T-helper 2 cell (primary cell): ENCODE data around the gene MYBPC3.

Experiments
- DNase-seq, 5 experiments: peaks; one replicate each; pipeline versions ENCODE4 v3.0.0 to v3.0.0-alpha.2; 2012 to 2022

The MYBPC3 gene

GRCh38 chr11:47383071-47383470 lies 30.6 kb upstream of the MYBPC3 start:
- DNase-seq = no peak

- no peak for DNase-seq
Measured at GRCh38 chr11:47380078-47380477, 27.6 kb upstream of the MYBPC3 start.

- no peak for DNase-seq
Measured at GRCh38 chr11:47379317-47379716, 26.8 kb upstream of the MYBPC3 start.

GRCh38 chr11:47378836-47379170 lies 26.3 kb upstream of the MYBPC3 start:
- no peak for DNase-seq

GRCh38 chr11:47378010-47378835 lies 25.7 kb upstream of the MYBPC3 start, which contains the start of gene SPI1:
SPI1 (minus strand) TSS chr11:47378547; CDS start chr11:47378353, 194 bp downstream.
- no peak for DNase-seq

- DNase-seq = no peak
Measured at GRCh38 chr11:47377571-47378009, 25.1 kb upstream of the MYBPC3 start.

GRCh38 chr11:47376525-47377371 lies 24.2 kb upstream of the MYBPC3 start:
- DNase-seq = no peak

GRCh38 chr11:47376107-47376524 lies 23.6 kb upstream of the MYBPC3 start:
- no peak for DNase-seq

GRCh38 chr11:47375546-47376085 lies 23.1 kb upstream of the MYBPC3 start:
- DNase-seq = no peak

GRCh38 chr11:47375020-47375419 lies 22.5 kb upstream of the MYBPC3 start:
- no peak for DNase-seq

- DNase-seq = no peak
Measured at GRCh38 chr11:47374720-47375019, 22.2 kb upstream of the MYBPC3 start.

GRCh38 chr11:47373876-47374719 lies 21.6 kb upstream of the MYBPC3 start:
- DNase-seq = peak; percentile 64 to 79 (median 76)

- DNase-seq = no peak
Measured at GRCh38 chr11:47372422-47372821, 19.9 kb upstream of the MYBPC3 start.

GRCh38 chr11:47369676-47370075 lies 17.2 kb upstream of the MYBPC3 start:
- DNase-seq = no peak

- no peak for DNase-seq
Measured at GRCh38 chr11:47366020-47366490, 13.6 kb upstream of the MYBPC3 start.

GRCh38 chr11:47361419-47361818 lies 8.9 kb upstream of the MYBPC3 start:
- no peak for DNase-seq

GRCh38 chr11:47360341-47360740 lies 7.8 kb upstream of the MYBPC3 start:
- DNase-seq = no peak

- peak in 1 of 5 experiments; percentile 34 for DNase-seq
Measured at GRCh38 chr11:47359586-47359985, 7.1 kb upstream of the MYBPC3 start.

- no peak for DNase-seq
Measured at GRCh38 chr11:47359162-47359561, 6.7 kb upstream of the MYBPC3 start.

GRCh38 chr11:47358731-47359051 lies 6.2 kb upstream of the MYBPC3 start:
- DNase-seq = no peak

GRCh38 chr11:47357985-47358730 lies 5.7 kb upstream of the MYBPC3 start:
- no peak for DNase-seq

GRCh38 chr11:47356998-47357329 lies 4.5 kb upstream of the MYBPC3 start:
- no peak for DNase-seq
